Measurements from ENCODE around the gene TLE5. TPM values are rescaled to one million over a fixed set of nuclear protein-coding genes. Genes with fewer than 3 reads are reported as not detected.
"Not testable (repeated sequence)": the region's sequence is repeated elsewhere in the genome, so short reads cannot be mapped to it uniquely, and the experiment has no call there.

Gene TLE5
- total RNA-seq, 6 donors from 2014 or later: 324 to 781 (median 471) TPM

DNA sequence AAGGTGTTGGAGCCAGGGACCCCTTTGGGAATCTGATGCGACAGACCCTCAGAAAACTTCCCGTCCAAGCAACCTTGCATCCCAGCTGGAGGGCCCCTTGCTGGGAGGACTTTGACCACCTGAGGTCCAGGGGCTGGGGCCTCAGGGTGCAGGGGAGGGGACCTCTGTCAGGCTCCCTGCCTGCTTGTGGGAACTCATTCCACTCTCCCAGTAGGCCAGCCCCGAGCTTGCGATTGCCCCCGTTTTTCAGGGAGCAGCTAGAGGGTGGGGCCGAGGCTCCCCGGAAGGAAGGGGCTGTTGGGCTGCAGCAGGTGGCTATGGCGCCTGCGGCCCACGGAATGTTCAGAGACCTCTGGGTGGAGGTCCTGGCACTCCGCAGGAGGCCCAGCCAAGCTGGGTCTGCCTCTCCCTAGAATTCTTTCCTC is 34.6 kb upstream of the TLE5 start:
- Histone ChIP-seq H3K4me3 (peak overlapping the region in 3 of 4 donors; percentile 93 to 96 (median 96)), H3K4me1 (peaks cover 56 to 78% (median 68%) of the 10 kb centered on the region in 4 donors), H3K36me3 (no peaks in the 10 kb centered on the region), H3K9me3 (no peaks in the 10 kb centered on the region), H3K27ac (peak overlapping the region; percentile 77 to 91 (median 86)), H3K27me3 (peaks cover 0 to 3% (median 1%) of the 10 kb centered on the region in 4 donors)
- ATAC-seq (ENCODE audit: low FRiP score in 2 of 2) (no peak), DNase-seq (peak in 1 of 2 donors; percentile 43)
- 48% methylated on average over 10 of the region's 11 CpGs; no CpG with 5 or more reads in 1 of the 2 donors for WGBS, 2 donors
- TF ChIP-seq POLR2A (IDR thresholded peaks at IDR 0.05): no peak
- no peak for TF ChIP-seq POLR2AphosphoS5 (IDR thresholded peaks at IDR 0.05)
- no peak for TF ChIP-seq EP300 (IDR thresholded peaks at IDR 0.05)
- no peak for TF ChIP-seq CTCF (IDR thresholded peaks at IDR 0.05)

DNA sequence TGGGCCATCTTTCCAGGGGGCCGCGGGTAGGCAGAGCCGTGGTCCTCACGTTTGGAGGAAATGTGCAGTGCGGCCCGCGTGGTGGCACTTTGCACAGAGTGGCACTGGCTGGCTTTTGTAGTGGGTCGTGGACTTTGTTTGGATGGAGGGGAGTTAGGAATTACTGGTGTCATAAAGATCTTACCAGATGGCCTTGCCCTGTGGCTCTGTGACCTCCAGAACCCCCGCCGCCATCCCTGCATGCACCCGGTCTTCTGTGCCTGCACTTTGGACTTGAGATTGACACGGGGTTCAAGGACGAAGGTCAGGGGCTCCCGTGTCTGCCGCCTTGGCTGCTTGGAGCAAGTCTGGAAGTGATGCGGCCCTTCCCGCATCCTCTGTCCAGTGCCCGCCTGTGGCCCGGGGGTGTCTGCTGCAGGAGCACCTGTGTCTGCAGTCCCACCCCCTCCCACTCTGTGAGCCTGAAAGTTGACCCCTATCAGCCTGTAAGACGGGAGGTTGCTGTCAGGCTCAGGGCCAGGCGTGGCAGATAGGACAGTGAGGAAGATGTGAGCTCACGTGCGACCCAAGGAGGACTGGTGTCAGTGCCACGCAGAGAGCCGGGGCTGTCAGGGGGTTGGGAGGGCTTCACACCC is 34.1 kb upstream of the TLE5 start:
- TF ChIP-seq POLR2A (IDR thresholded peaks at IDR 0.05) (no peak), CTCF (IDR thresholded peaks at IDR 0.05) (no peak), POLR2AphosphoS5 (IDR thresholded peaks at IDR 0.05) (no peak), EP300 (IDR thresholded peaks at IDR 0.05) (no peak)
- Histone ChIP-seq H3K27me3 (peaks cover 0 to 3% (median 1%) of the 10 kb centered on the region in 4 donors), H3K36me3 (no peaks in the 10 kb centered on the region), H3K9me3 (no peaks in the 10 kb centered on the region), H3K4me3 (peak overlapping the region; percentile 92 to 96 (median 94)), H3K27ac (peak overlapping the region; percentile 77 to 91 (median 86)), H3K4me1 (peaks cover 51 to 73% (median 65%) of the 10 kb centered on the region in 4 donors)
- peak in 1 of 2 donors; percentile 69 for DNase-seq
- no peak for ATAC-seq (ENCODE audit: low FRiP score in 2 of 2)
- 25 to 51% methylated on average over 20 to 24 of the region's 25 CpGs for WGBS, 2 donors

DNA sequence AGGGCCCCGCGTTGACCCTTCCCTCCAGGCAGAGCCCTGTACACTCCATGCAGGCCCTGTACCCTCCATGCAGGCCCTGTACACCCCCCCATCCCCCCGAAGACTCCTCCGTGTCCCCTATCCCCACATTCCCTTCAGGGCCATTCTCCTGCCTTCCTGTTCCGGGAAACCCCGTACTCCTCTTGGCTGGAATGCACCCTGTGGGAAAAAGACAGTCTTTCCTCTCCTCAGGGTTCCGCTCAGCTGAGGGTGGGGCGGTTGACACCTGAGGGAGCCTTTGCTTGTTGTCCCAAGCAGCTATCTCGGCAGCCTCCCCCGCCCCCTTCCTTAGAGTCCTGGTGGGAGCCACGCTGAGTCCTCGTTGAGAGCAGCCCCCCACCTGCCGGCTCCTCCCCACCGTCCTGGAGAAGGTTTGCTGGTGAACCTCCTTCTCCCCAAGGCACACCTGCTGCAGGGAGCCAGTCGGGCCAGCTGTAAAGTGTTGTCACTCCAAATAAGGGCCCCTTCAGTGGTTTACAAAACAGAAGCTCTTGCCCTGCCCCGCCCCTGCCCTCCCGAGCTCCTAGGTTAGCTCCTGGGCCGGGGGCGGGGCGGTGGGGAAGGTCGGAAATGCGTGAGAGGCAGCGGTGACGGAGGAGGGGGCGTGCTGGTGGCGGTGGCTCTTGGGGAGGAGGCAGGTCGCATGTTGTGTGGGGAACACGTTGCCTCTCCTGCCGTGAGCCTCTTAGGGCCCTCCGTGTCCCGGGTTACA is 33.3 kb upstream of the TLE5 start:
- Histone ChIP-seq H3K9me3 (no peaks in the 10 kb centered on the region), H3K4me3 (peak overlapping the region; percentile 92 to 96 (median 94)), H3K27ac (peak overlapping the region; percentile 77 to 91 (median 86)), H3K27me3 (peaks cover 0 to 3% (median 1%) of the 10 kb centered on the region in 4 donors), H3K4me1 (peaks cover 46 to 65% (median 58%) of the 10 kb centered on the region in 4 donors), H3K36me3 (no peaks in the 10 kb centered on the region)
- no peak for ATAC-seq (ENCODE audit: low FRiP score in 2 of 2)
- TF ChIP-seq POLR2AphosphoS5 (IDR thresholded peaks at IDR 0.05) (peak in 1 of 2 donors; percentile 28), CTCF (IDR thresholded peaks at IDR 0.05) (no peak), POLR2A (IDR thresholded peaks at IDR 0.05) (peak in 1 of 4 donors; percentile 21), EP300 (IDR thresholded peaks at IDR 0.05) (no peak)
- DNase-seq: peak; percentile 63 to 79
- 8% methylated on average over 24 to 31 of the region's 31 CpGs for WGBS, 2 donors

DNA sequence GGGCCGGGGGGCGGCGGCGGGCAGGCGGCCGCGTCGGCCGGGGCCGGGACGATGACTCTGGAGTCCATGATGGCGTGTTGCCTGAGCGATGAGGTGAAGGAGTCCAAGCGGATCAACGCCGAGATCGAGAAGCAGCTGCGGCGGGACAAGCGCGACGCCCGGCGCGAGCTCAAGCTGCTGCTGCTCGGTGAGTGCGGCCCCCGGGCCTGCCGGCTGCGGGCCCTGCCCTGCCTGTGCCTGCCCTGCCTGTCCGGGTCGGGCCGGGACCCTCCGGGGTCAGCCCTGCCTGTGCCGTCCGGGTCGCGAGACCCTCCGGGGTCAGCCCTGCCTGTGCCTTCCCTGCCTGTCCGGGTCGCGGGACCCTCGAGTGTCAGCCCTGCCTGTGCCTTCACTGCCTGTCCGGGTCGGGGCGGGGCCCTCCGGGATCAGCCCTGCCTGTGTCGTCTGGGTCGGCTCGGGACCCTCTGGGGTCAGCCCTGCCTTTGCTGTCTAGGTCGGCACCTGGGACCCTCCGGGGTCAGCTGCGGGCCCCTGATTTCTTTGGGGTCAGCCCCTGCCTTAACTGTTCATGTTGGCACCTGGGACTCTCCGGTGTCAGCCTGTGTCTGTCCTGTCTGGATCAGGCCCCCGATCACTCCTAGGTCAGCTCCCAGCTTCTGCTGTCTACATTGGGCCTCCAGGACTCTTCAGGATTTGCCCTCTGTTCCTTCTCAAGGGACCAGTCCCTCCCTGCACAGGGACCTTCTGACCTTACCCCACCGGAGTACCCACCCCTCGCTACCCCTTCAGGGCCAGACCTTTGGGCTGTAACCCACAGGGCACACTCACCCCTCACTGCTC is 32.5 kb upstream of the TLE5 start:
- no peak for ATAC-seq (ENCODE audit: low FRiP score in 2 of 2)
- TF ChIP-seq CTCF (IDR thresholded peaks at IDR 0.05) (no peak), POLR2AphosphoS5 (IDR thresholded peaks at IDR 0.05) (no peak), POLR2A (IDR thresholded peaks at IDR 0.05) (no peak), EP300 (IDR thresholded peaks at IDR 0.05) (no peak)
- no peaks in the 10 kb centered on the region for H3K9me3 ChIP-seq
- H3K27ac ChIP-seq: peak overlapping the region; percentile 77 to 91 (median 86)
- peak in 1 of 2 donors; percentile 89 for DNase-seq
- H3K36me3 ChIP-seq: no peaks in the 10 kb centered on the region
- peaks cover 0 to 3% (median 1%) of the 10 kb centered on the region in 4 donors for H3K27me3 ChIP-seq
- peaks cover 38 to 57% (median 51%) of the 10 kb centered on the region in 4 donors for H3K4me1 ChIP-seq
- 2 to 8% methylated on average over 15 to 23 of the region's 57 CpGs for WGBS, 2 donors
- H3K4me3 ChIP-seq: peak overlapping the region; percentile 92 to 96 (median 94)

- not testable (repeated sequence) for H3K36me3 ChIP-seq; DNase-seq; H3K27me3 ChIP-seq; ATAC-seq (ENCODE audit: low FRiP score in 2 of 2); H3K4me3 ChIP-seq; H3K4me1 ChIP-seq; H3K27ac ChIP-seq; H3K9me3 ChIP-seq
- WGBS, 2 donors: 76 to 87% methylated on average over 7 of the region's 7 CpGs
Observed at GRCh38 chr19:3089299-3089855, 27.1 kb upstream of the TLE5 start.

All from upper lobe of left lung (tissue), 6 donors.